ENCODE results near the gene DSG3. TPM values are rescaled to one million over a fixed set of nuclear protein-coding genes. Genes with fewer than 3 reads are reported as not detected.

The DSG3 gene
- total and polyA plus RNA-seq, 2 of the 8 experiments (the other 6 are each of a cell fraction or from before 2014, with no cell fraction given) = 0.03 to 0.07 TPM

- TF ChIP-seq SUZ12 (IDR thresholded peaks at IDR 0.05; ENCODE audit: low read length) (no peak), EGR1 (IDR thresholded peaks at IDR 0.05; ENCODE audit: borderline replicate concordance, low read depth, low read length) (no peak)
These were observed 7.7 kb upstream of the DSG3 start (continued) for GRCh38 chr18:31439807-31440325.

All from H1 (cell line).